ENCODE data around the gene WDR26.

WDR26 gene

GRCh38 chr1:224339442-224340033 lies 95.1 kb downstream of the WDR26 start:
- H3K4me3 ChIP-seq (ENCODE audit: low read depth, low read length) = no peak overlapping the region
- TF ChIP-seq CTCF (IDR thresholded peaks at IDR 0.05; ENCODE audit: low read depth, low read length) = no peak
- in situ Hi-C loops (cut with HindIII; ENCODE audit: low sequenced_read_pairs) = no loop called here
- no peak for DNase-seq (ENCODE audit: low read depth, low spot score)

GRCh38 chr1:224338150-224338838 lies 96.3 kb downstream of the WDR26 start:
- TF ChIP-seq CTCF (IDR thresholded peaks at IDR 0.05; ENCODE audit: low read depth, low read length) = no peak
- H3K4me3 ChIP-seq (ENCODE audit: low read depth, low read length) = no peak overlapping the region
- DNase-seq (ENCODE audit: low read depth, low spot score) = no peak
- in situ Hi-C loops (cut with HindIII; ENCODE audit: low sequenced_read_pairs) = no loop called here
